GM12878 (cell line): Measurements from ENCODE around the gene CORO7. TPM values are rescaled to one million over a fixed set of nuclear protein-coding genes. Genes with fewer than 3 reads are reported as not detected.

ENCODE experiments used
- ATAC-seq: fragments of 200-7000 bp; cut with Tn5 transposase; 3 replicates; pipeline ENCODE4 v1.9.1; 2020; ENCODE audit warnings: mild to moderate bottlenecking, moderate library complexity
- BruUV-seq: library from RNA; stranded (reverse); fragments of 400-500 nt; replicated peaks from 2 replicates; lab custom pipeline; 2021; lab: Mats Ljungman, UMichigan
- CTCF ChIA-PET: fragments of 300-600 bp; sonication (Branson Sonifier 250); formaldehyde crosslinking; extraction: SDS; loops from one replicate; lab custom pipeline; 2021; ENCODE audit warnings: inconsistent platforms; lab: Yijun Ruan, JAX
- POLR2A ChIA-PET: fragments of 350-600 bp; formaldehyde crosslinking; extraction: SDS; loops from one replicate; lab custom pipeline; 2021; ENCODE audit warnings: inconsistent platforms; lab: Charles Lee
- RAD21 ChIA-PET: fragments of 300-600 bp; sonication (Branson Sonifier 250); formaldehyde crosslinking; loops from one replicate; lab custom pipeline; 2023; ENCODE audit warnings: antibody characterized with exemption; ENCODE audit not compliant: unreplicated experiment; lab: Charles Lee
- SMC1A ChIA-PET: fragments of 300-600 bp; sonication (Branson Sonifier 250); formaldehyde crosslinking; loops from one replicate; lab custom pipeline; 2023; ENCODE audit not compliant: unreplicated experiment, uncharacterized antibody; lab: Charles Lee
- DNase-seq: peaks from one replicate; pipeline ENCODE4 v3.0.0-alpha.2; 2011; ENCODE audit warnings: low read depth, low spot score
- FAIRE-seq: peaks from 3 replicates; lab custom pipeline; 2011; peaks lifted over from hg19 to GRCh38; lab: Jason Lieb, UNC
- H2AFZ ChIP-seq: 2 replicates; pipeline ENCODE4 v1.6.0; 2011; ENCODE audit warnings: low read depth, low read length, control low read depth; ENCODE audit not compliant: control insufficient read depth
- H3K27ac ChIP-seq: 2 replicates; pipeline ENCODE4 v1.5.1; 2011; ENCODE audit warnings: control low read depth; ENCODE audit not compliant: control insufficient read depth, insufficient read depth
- H3K27me3 ChIP-seq, 2 experiments: replicated peaks in 1 of 2; 2 replicates each; pipeline versions ENCODE4 v1.6.0 to v1.6.1; 2011; ENCODE audit warnings: low read length in 1 of 2; ENCODE audit not compliant: control insufficient read depth in 2 of 2, insufficient read depth in 2 of 2
- H3K36me3 ChIP-seq, 2 experiments: 2 replicates each; pipeline ENCODE4 v1.5.1; 2011; ENCODE audit warnings: low read length in 1 of 2; ENCODE audit not compliant: control insufficient read depth in 2 of 2, insufficient read depth in 2 of 2
- H3K4me1 ChIP-seq: 2 replicates; pipeline ENCODE4 v1.6.1; 2011; ENCODE audit warnings: mild to moderate bottlenecking, low read length, moderate library complexity, mixed read lengths; ENCODE audit not compliant: control insufficient read depth, insufficient read depth
- H3K4me2 ChIP-seq: 2 replicates; pipeline ENCODE4 v1.6.0; 2011; ENCODE audit warnings: control low read depth; ENCODE audit not compliant: control insufficient read depth, insufficient read depth
- H3K4me3 ChIP-seq: fragments of 200-600 bp; sonication (generic); 2 replicates; pipeline ENCODE4 v1.5.1; 2016
- H3K79me2 ChIP-seq: 2 replicates; pipeline ENCODE4 v1.6.0; 2011; ENCODE audit warnings: low read length; ENCODE audit not compliant: control insufficient read depth, insufficient read depth
- H3K9ac ChIP-seq: 2 replicates; pipeline ENCODE4 v1.8.0; 2011; ENCODE audit warnings: low read length, control low read depth, mixed read lengths; ENCODE audit not compliant: control insufficient read depth, insufficient read depth
- H3K9me3 ChIP-seq: replicated peaks from 3 replicates; pipeline ENCODE4 v1.5.1; 2011; ENCODE audit warnings: mild to moderate bottlenecking, low read length; ENCODE audit not compliant: control insufficient read depth, insufficient read depth
- H4K20me1 ChIP-seq: 2 replicates; pipeline ENCODE4 v1.6.0; 2011; ENCODE audit not compliant: control insufficient read depth, insufficient read depth
- BCL11A ChIP-seq: IDR thresholded peaks from 2 replicates; pipeline ENCODE4 v1.6.1; 2011; ENCODE audit warnings: low read depth, low read length
- CEBPB ChIP-seq, 2 experiments: fragments of 150-350 bp in 1 of 2; IDR thresholded peaks; 2 replicates each; pipeline ENCODE4 v1.6.1; 2012 to 2014; ENCODE audit warnings: low read depth in 2 of 2, low read length in 2 of 2, borderline replicate concordance in 1 of 2, inconsistent platforms in 1 of 2
- EED ChIP-seq: sonication (generic); IDR thresholded peaks from 2 replicates; pipeline ENCODE4 v1.6.1; 2016; ENCODE audit warnings: antibody characterized with exemption, low read depth
- FOS ChIP-seq: IDR thresholded peaks from 3 replicates; pipeline ENCODE4 v1.6.1; 2011; ENCODE audit warnings: borderline replicate concordance; ENCODE audit not compliant: insufficient read length; ENCODE audit errors: extremely low read depth
- HDAC6 ChIP-seq: fragments of 200-600 bp; sonication (generic); IDR thresholded peaks from one replicate; pipeline ENCODE4 v1.8.0; 2017; ENCODE audit warnings: antibody characterized with exemption; ENCODE audit not compliant: unreplicated experiment
- LARP7 ChIP-seq: fragments of 450-650 bp; IDR thresholded peaks from 2 replicates; pipeline ENCODE4 v1.6.1; 2017; ENCODE audit warnings: mild to moderate bottlenecking
- NBN ChIP-seq: fragments of 450-650 bp; IDR thresholded peaks from 2 replicates; pipeline ENCODE4 v1.6.1; 2016
- NR2C1 ChIP-seq: fragments of 450-650 bp; IDR thresholded peaks from 2 replicates; pipeline ENCODE4 v1.6.1; 2017; ENCODE audit warnings: antibody characterized with exemption, mild to moderate bottlenecking, moderate library complexity
- NRF1 ChIP-seq: conservative IDR thresholded peaks from 2 replicates; pipeline ENCODE4 v1.6.1; 2011; ENCODE audit warnings: mild to moderate bottlenecking, low read depth, low read length, improper control_type of control experiment
- PAX5 ChIP-seq: IDR thresholded peaks from 2 replicates; pipeline ENCODE4 v1.6.1; 2011; ENCODE audit warnings: low read depth, low read length, borderline replicate concordance
- PRDM15 ChIP-seq: fragments of 450-650 bp; formaldehyde crosslinking; IDR thresholded peaks from 2 replicates; pipeline ENCODE4 v1.4.0; 2020; ENCODE audit warnings: mild to moderate bottlenecking, moderate library complexity
- RB1 ChIP-seq: fragments of 450-650 bp; formaldehyde crosslinking; IDR thresholded peaks from 2 replicates; pipeline ENCODE4 v1.6.1; 2017; ENCODE audit warnings: mild to moderate bottlenecking, borderline replicate concordance
- STAT1 ChIP-seq: fragments of 450-650 bp; conservative IDR thresholded peaks from 2 replicates; pipeline ENCODE4 v1.6.1; 2014; ENCODE audit warnings: antibody characterized with exemption, mild to moderate bottlenecking
- TCF12 ChIP-seq: IDR thresholded peaks from 2 replicates; pipeline ENCODE4 v1.6.1; 2011; ENCODE audit warnings: low read depth, mild to moderate bottlenecking, low read length
- ZNF217 ChIP-seq: fragments of 450-650 bp; IDR thresholded peaks from 2 replicates; pipeline ENCODE4 v1.6.1; 2017; ENCODE audit warnings: antibody characterized with exemption, mild to moderate bottlenecking
- WGBS: methylation state at CpG from one replicate; pipeline ENCODE4 v1.1.6; 2016; ENCODE audit warnings: low lambda C conversion rate; ENCODE audit not compliant: insufficient replicate concordance, insufficient coverage; ENCODE audit errors: missing lambda C conversion rate; 5-methylcytosine and 5-hydroxymethylcytosine counted together
- in situ Hi-C: fragments of 300-500 bp; cut with MboI; formaldehyde crosslinking; loops from 9 replicates; pipeline ENCODE4 v1.14.3; 2018; ENCODE audit warnings: mixed read lengths
- intact Hi-C: fragments of 100-400 bp; cut with micrococcal nuclease; formaldehyde crosslinking; loops from one replicate; pipeline ENCODE4 v1.14.2; 2022; ENCODE audit not compliant: unreplicated experiment
- polyA plus RNA-seq, 11 experiments: library from polyadenylated mRNA; depleted of rRNA in 4 of 11; unstranded in 6 of 11; stranded (reverse) in 5 of 11; fragments of >200 nt; fragmentation: Nextera tagmentation in 4 of 11; fragmentation: Illumina TruSeq in 1 of 11; extraction: Ambion mirVana in 4 of 11; extraction: Trizol in 1 of 11; gene quantifications; 1 replicate in 1 of 11; 2 replicates in 10 of 11; pipeline versions ENCODE4 v1.2.1 to v1.2.3, GENCODE V29; 2011 to 2016; ENCODE audit warnings: inconsistent platforms in 2 of 11, missing spikeins in 2 of 11, low read depth in 1 of 11
- total RNA-seq, 4 experiments: library from RNA; depleted of rRNA in 3 of 4; stranded (reverse); fragments of >200 nt in 3 of 4; fragmentation: Illumina TruSeq in 1 of 4; extraction: Trizol in 1 of 4; gene quantifications; 2 replicates each; pipeline versions ENCODE4 v1.2.1 to v1.2.3, GENCODE V29; 2013 to 2021
- TF ChIP-seq, protein P1 (sequence below): fragments of 450-650 bp; IDR thresholded peaks from 2 replicates; pipeline ENCODE4 v1.6.1; 2016; ENCODE audit warnings: mild to moderate bottlenecking
- TF ChIP-seq, protein P2 (sequence below): IDR thresholded peaks from 2 replicates; pipeline ENCODE4 v1.6.1; 2011; ENCODE audit warnings: borderline replicate concordance, low read depth, mild to moderate bottlenecking, moderate library complexity, low read length; ENCODE audit not compliant: insufficient read depth, poor library complexity, severe bottlenecking

The CORO7 gene
- total and polyA plus RNA-seq, 10 of the 15 experiments (the other 5 are each of a cell fraction or from before 2014, with no cell fraction given): 0.64 to 89.2 (median 43.7) TPM

DNA sequence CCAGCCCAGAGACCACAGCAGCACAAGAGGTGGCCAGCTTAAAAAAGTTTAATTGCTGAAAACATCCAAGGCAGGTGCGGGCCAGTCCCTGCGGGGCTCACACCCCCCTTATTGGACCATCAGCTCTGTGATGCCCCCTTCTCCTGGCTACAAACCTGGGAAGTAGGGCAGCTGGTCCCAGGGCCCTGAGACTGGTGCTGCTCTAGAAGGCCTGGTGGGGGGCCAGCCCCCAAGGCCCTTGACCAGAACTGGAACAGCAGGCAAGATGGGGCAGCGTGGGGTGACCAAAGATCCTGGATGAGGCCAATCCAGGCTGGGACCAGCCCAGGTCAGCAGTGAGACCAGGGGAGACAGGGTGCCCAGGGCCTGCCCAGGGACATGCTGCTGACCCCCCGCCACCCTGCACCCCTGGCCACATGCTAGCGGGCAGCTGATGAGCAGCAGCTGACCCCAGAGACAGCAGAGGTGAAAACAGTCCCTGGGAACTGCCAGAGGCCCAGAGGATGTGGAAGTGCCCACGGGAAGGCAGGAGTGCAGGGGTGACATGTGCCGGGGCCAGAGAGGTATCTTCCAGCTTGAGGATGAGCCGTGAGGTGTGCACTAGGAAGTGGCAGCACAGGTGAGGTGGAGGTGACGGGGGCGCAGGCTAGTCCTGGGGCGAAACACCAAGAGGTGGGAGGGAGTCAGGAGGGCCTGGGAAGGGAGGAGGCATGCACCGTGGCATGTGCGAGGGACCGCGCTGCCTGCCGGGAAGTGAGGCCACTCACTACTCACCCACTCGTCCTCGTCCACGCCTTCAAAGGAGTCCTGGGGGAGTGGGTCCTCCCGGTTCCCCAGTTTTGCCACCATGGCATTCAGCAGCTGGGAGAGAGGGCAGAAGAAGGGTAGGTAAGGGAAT is 61.6 kb downstream of the CORO7 start (continued):
- TF ChIP-seq, protein P1, sequence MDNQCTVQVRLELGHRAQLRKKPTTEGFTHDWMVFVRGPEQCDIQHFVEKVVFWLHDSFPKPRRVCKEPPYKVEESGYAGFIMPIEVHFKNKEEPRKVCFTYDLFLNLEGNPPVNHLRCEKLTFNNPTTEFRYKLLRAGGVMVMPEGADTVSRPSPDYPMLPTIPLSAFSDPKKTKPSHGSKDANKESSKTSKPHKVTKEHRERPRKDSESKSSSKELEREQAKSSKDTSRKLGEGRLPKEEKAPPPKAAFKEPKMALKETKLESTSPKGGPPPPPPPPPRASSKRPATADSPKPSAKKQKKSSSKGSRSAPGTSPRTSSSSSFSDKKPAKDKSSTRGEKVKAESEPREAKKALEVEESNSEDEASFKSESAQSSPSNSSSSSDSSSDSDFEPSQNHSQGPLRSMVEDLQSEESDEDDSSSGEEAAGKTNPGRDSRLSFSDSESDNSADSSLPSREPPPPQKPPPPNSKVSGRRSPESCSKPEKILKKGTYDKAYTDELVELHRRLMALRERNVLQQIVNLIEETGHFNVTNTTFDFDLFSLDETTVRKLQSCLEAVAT: no peak
- TF ChIP-seq HDAC6: no peak
- TF ChIP-seq STAT1: no peak
- no peak for TF ChIP-seq NR2C1
- TF ChIP-seq CEBPB (IDR thresholded peaks at IDR 0.05; ENCODE audit: borderline replicate concordance in 1 of 2, low read depth in 2 of 2, low read length in 2 of 2): no peak
- TF ChIP-seq LARP7: no peak
- TF ChIP-seq PAX5: no peak
- TF ChIP-seq NRF1: no peak

- Histone ChIP-seq H3K36me3 (peaks cover 0 to 6% of the 10 kb centered on the region in 2 experiments), H4K20me1 (no peaks in the 10 kb centered on the region), H3K79me2 (peaks cover 18% of the 10 kb centered on the region), H3K4me1 (no peaks in the 10 kb centered on the region), H3K9ac (no peak overlapping the region), H3K27me3 (no peaks in the 10 kb centered on the region), H2AFZ (no peak overlapping the region), H3K4me2 (no peak overlapping the region), H3K4me3 (no peak overlapping the region), H3K27ac (no peak overlapping the region), H3K9me3 (no peaks in the 10 kb centered on the region)
- DNase-seq (no peak), FAIRE-seq (no peak), ATAC-seq (no peak)
- 98% methylated on average over 4 of the region's 4 CpGs for WGBS
- TF ChIP-seq FOS (no peak), BCL11A (no peak), TCF12 (no peak), ZNF217 (no peak), RB1 (no peak), EED (no peak), PRDM15 (no peak), NBN (no peak)
- TF ChIP-seq, protein P2, sequence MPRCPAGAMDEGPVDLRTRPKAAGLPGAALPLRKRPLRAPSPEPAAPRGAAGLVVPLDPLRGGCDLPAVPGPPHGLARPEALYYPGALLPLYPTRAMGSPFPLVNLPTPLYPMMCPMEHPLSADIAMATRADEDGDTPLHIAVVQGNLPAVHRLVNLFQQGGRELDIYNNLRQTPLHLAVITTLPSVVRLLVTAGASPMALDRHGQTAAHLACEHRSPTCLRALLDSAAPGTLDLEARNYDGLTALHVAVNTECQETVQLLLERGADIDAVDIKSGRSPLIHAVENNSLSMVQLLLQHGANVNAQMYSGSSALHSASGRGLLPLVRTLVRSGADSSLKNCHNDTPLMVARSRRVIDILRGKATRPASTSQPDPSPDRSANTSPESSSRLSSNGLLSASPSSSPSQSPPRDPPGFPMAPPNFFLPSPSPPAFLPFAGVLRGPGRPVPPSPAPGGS: no peak
- no TSS peak for BruUV-seq
- ChIA-PET SMC1A (no interaction called here), CTCF (interaction anchor here (2.4 kb wide), 1 partner anchor 100 kb away, joined by 6 read pairs; no protein-coding TSS in a partner anchor), POLR2A (interaction anchor here (0.7 kb wide), 1 partner anchor 82 kb away, joined by 3 read pairs; no protein-coding TSS in a partner anchor), RAD21 (no interaction called here)
- intact Hi-C loops: loop anchor here (10.0 kb wide), 1 partner anchor 121 kb away; the partner anchor contains the start of genes HMOX2 and NMRAL1
- in situ Hi-C loops: no loop called here
Measured at GRCh38 chr16:4353675-4354074, 62.7 kb downstream of the CORO7 start.
